Activated naive CD4-positive, alpha-beta T cell treated with Interleukin-2 at 50 U/mL for 16 hours (primary cell): ENCODE measurements around the gene OR2D3.
"Not testable (repeated sequence)": the region's sequence is repeated elsewhere in the genome, so short reads cannot be mapped to it uniquely, and the experiment has no call there.

ENCODE experiments used
- DNase-seq: peaks from one replicate; pipeline ENCODE4 v3.0.0-alpha.2; 2020

Gene OR2D3

GRCh38 chr11:6928916-6929315 is 8.1 kb downstream of the OR2D3 start:
- DNase-seq, result no peak

GRCh38 chr11:6931146-6931713 is 10.4 kb downstream of the OR2D3 start:
- no peak for DNase-seq

GRCh38 chr11:6932145-6932544 is 11.3 kb downstream of the OR2D3 start:
- no peak for DNase-seq

- DNase-seq, result no peak
Observed at GRCh38 chr11:6941970-6942369, 21.2 kb downstream of the OR2D3 start.

GRCh38 chr11:6943131-6943530 is 22.3 kb downstream of the OR2D3 start:
- no peak for DNase-seq

- not testable (repeated sequence) for DNase-seq
Observed at GRCh38 chr11:6954248-6954647, 33.4 kb downstream of the OR2D3 start.

- DNase-seq, result no peak
Observed at GRCh38 chr11:6962141-6962540, 41.3 kb downstream of the OR2D3 start.

GRCh38 chr11:6962673-6963072 is 41.9 kb downstream of the OR2D3 start:
- no peak for DNase-seq

- no peak for DNase-seq
Observed at GRCh38 chr11:6968816-6969215, 48.0 kb downstream of the OR2D3 start.

- not testable (repeated sequence) for DNase-seq
Observed at GRCh38 chr11:6969854-6970253, 49.1 kb downstream of the OR2D3 start.
